GM12865 (cell line): Measurements from ENCODE around the gene HNRNPM.

Experiments
- DNase-seq: peaks from one replicate; pipeline ENCODE4 v3.0.0; 2010; ENCODE audit warnings: low read depth
- H3K4me3 ChIP-seq: 2 replicates; pipeline ENCODE4 v1.5.1; 2011; ENCODE audit warnings: mild to moderate bottlenecking, low read depth, low read length, control low read depth
- TF ChIP-seq, protein P1 (sequence below): IDR thresholded peaks from 2 replicates; pipeline ENCODE4 v1.5.1; 2011; ENCODE audit warnings: low read length, control low read depth, low read depth, inconsistent platforms; ENCODE audit not compliant: insufficient read depth; ENCODE audit errors: missing control alignments

HNRNPM gene

DNA sequence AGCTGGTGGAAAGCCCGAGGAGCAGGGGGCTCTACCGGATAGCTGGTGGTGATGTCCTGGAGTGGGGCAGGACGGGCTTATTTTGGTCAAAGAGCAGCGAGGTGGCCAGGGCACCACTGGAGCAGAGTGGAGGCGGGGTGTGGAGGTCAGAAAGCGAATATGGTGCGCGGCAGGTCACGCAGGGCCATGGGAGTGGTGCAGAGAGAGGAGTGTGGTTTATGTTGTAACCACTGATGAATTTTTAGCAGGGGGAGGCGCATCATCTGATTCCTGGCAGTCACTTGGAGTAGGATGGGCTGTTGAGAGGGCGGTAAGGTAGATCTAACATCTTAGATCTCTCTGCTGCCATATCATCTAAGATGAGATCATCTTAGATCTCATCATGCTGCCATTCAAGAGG, 70.5 kb downstream of the HNRNPM start:
- TF ChIP-seq, protein P1, sequence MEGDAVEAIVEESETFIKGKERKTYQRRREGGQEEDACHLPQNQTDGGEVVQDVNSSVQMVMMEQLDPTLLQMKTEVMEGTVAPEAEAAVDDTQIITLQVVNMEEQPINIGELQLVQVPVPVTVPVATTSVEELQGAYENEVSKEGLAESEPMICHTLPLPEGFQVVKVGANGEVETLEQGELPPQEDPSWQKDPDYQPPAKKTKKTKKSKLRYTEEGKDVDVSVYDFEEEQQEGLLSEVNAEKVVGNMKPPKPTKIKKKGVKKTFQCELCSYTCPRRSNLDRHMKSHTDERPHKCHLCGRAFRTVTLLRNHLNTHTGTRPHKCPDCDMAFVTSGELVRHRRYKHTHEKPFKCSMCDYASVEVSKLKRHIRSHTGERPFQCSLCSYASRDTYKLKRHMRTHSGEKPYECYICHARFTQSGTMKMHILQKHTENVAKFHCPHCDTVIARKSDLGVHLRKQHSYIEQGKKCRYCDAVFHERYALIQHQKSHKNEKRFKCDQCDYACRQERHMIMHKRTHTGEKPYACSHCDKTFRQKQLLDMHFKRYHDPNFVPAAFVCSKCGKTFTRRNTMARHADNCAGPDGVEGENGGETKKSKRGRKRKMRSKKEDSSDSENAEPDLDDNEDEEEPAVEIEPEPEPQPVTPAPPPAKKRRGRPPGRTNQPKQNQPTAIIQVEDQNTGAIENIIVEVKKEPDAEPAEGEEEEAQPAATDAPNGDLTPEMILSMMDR = no peak
- H3K4me3 ChIP-seq = no peak overlapping the region
- DNase-seq = no peak

DNA sequence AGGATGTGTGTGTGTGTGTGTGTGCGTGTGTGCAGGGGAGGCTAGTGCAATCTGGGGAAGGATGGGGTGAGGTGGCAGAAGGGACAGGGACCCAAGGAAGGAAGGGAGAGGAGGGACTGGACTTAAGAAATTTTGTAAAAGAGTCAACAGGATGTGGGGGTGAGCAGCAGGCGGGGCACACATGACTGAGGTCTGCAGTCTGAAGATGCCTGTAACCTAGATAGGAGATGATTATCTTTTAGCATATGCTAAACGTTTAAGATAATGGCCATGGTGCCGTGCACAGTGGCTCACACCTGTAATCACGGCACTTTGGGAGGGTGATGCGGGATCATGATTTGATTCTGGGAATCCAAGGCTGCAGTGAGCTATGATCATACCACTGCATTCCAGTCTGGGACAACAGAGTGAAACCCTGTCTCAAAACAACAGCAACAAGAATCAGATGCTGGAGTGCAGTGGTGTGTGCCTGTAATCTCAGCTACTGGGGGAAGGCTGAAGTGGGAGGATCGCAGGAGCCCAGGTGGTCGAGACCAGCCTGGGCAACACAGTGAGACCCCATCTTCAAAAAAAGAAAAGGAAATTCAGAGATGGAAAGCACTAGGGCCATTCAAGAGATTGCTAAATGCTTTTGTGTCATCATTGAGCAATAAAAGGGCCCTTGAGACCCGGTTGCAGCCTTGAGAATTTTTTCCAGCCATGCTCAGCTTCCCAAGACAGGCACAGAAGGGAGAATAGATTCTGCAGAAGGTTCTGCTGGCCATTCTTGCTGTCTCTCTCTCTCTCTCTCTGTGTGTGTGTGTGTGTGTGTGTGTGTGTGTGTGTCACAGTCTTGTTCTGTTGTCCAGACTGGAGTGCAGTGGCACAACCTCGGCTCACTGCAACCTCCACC, 73.0 kb downstream of the HNRNPM start:
- TF ChIP-seq, protein P1 = no peak
- DNase-seq = peak; percentile 61
- H3K4me3 ChIP-seq = no peak overlapping the region

DNA sequence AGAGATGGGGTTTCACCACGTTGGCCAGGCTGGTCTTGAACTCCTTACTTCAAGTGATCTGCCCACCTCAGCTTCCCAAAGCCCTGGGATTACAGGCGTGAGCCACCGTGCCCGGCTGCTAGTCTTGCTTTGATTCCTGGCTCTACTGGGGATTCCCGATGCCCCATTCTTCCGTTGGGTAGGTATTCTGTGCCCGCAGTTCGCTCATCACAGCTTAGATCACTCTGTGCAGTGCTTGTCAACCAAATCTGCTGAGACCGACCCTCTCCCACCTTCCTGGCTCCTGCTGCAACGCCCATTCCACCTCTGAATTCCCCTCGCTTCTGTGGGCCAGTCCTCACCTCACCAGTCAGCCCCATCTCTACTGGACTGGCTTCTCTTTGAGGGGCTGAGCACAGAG, 73.8 kb downstream of the HNRNPM start:
- no peak overlapping the region for H3K4me3 ChIP-seq
- TF ChIP-seq, protein P1 = no peak
- no peak for DNase-seq

DNA sequence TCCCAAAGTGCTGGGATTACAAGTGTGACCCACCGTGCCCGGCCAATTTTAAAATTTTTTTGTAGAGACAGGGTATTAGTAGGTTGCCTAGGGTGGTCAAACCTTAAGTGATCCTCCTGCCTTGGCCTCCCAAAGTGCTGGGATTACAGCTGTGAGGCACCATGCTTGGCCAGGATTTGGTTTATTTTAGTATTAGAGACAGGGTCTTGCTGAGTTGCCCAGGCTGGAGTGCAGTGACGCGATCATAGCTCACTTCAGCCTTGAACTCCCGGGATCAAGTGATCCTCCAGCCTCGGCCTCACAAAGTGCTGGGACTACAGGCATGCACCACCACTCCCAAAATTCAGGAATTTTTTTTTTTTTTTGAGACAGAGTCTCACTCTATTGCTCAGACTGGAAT, 74.6 kb downstream of the HNRNPM start:
- DNase-seq = no peak
- H3K4me3 ChIP-seq = no peak overlapping the region
- TF ChIP-seq, protein P1 = no peak

DNA sequence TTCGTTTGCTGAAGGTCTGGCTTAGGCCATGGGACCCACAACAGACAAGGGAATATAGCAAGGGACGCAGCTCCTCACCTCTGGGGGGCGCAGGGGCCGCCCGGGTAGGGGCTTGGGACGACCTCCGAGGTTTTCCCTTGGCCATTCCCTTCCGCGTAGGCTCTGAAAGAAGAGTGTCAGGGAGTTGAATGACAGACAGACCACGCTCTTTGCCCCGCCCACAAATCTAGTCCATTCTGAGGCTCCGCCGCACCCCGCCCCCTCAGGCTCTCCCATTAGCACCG, 80.6 kb downstream of the HNRNPM start:
- H3K4me3 ChIP-seq = peak overlapping the region; percentile 2
- TF ChIP-seq, protein P1 = peak; percentile 13
- DNase-seq = no peak

DNA sequence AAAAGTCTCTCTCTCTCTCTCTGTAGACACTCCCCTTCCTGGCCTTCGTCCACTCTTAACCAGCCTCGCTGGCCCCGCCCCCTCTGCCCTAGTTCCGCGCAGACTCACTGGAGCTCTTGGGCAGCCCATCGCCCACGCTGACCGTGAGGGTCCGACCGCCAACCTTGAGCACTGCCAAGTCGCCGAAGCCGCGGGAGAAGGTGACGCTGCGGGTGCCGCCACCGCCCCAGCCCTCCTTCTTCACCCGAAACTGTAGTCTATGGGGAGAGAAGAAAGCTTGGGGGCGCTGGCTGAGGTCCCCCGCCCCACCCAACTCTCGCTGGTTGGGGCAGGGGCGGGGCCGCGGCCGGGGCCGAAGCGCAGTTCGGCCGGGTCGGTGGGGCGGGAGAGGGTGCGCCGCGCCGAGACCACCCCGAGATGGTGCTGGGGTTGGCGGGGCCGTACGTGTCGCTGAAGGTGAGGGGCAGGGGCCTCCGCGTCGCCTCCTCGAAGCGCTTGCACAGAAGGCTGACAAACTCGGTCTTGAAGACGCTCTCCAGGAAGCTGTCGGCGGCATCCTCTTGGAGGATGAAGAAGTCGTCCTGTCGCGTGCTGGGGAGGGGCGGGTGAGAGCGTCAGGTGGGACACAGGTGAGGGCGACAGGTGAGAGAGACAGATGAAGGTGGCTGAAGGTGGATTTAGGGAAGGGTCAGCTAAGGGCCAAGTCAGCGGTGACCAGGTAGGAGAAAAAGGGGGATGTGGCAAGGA, 81.7 kb downstream of the HNRNPM start:
- TF ChIP-seq, protein P1 = no peak
- H3K4me3 ChIP-seq = peak overlapping the region; percentile 47
- DNase-seq = peak; percentile 83
